ENCODE results near the gene DNAH17. TPM values are rescaled to one million over a fixed set of nuclear protein-coding genes. Genes with fewer than 3 reads are reported as not detected.

Gene DNAH17
- total RNA-seq, 1 donor from 2014 or later = 2.0 TPM

GRCh38 chr17:78500806-78501205 is 76.4 kb downstream of the DNAH17 start:
- Histone ChIP-seq H3K4me1 (no peaks in the 10 kb centered on the region), H3K4me3 (no peak overlapping the region), H3K27me3 (no peaks in the 10 kb centered on the region), H3K36me3 (no peaks in the 10 kb centered on the region), H3K27ac (no peak overlapping the region), H3K9me3 (no peaks in the 10 kb centered on the region)
- intact Hi-C loops (cut with DNase I) = no loop called here
- no peak for TF ChIP-seq POLR2A (IDR thresholded peaks at IDR 0.05)
- no peak for TF ChIP-seq CTCF (IDR thresholded peaks at IDR 0.05)
- no peak for TF ChIP-seq POLR2AphosphoS5 (IDR thresholded peaks at IDR 0.05; ENCODE audit: insufficient read depth in 1 of 2, low read depth in 1 of 2)
- DNase-seq (ENCODE audit: extremely low spot score in 2 of 2) = no peak

DNA sequence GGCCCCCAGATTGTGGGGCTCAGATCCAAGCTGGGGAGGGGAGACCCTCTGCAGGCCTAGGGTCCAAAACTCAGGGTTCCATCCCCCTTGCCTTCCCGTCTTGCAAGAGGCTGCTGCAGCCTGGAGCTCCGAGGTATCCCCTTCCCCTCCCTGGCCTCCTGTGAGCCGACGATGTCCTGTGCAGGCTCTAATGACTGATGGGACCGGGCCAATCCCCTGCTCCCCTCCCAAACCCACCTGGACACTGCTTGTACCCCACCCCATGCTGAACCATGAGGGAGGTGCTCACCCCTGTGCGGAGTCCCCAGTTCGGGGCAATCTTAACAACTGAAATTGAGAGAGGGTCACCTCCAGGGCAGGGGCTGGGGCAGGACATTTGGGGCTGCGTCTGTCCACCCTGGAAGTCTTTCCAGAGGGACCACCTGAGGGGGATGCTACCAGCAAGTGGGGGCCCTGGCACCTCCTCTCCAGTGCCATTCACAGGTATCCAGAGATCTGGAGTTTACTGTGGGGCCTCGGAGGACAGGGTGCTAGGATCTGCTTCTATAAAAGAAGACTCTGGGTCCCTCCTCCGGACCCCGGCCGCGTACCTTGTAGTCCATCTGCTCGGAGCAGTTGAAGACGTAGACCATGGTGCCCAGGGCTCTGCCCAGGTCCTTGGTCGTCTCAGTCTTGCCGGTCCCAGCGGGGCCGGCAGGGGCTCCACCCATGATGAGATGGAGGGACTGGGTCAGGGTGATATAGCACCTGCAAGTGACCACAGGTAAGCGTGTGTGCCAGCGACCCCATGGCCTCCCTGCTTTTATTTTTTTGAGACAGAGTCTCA is 77.3 kb downstream of the DNAH17 start:
- Histone ChIP-seq H3K4me1 (no peaks in the 10 kb centered on the region), H3K27ac (no peak overlapping the region), H3K36me3 (no peaks in the 10 kb centered on the region), H3K27me3 (no peaks in the 10 kb centered on the region), H3K9me3 (no peaks in the 10 kb centered on the region), H3K4me3 (no peak overlapping the region)
- TF ChIP-seq POLR2A (IDR thresholded peaks at IDR 0.05) (no peak), CTCF (IDR thresholded peaks at IDR 0.05) (no peak), POLR2AphosphoS5 (IDR thresholded peaks at IDR 0.05; ENCODE audit: insufficient read depth in 1 of 2, low read depth in 1 of 2) (no peak)
- intact Hi-C loops (cut with DNase I) = no loop called here
- no peak for DNase-seq (ENCODE audit: extremely low spot score in 2 of 2)

DNA sequence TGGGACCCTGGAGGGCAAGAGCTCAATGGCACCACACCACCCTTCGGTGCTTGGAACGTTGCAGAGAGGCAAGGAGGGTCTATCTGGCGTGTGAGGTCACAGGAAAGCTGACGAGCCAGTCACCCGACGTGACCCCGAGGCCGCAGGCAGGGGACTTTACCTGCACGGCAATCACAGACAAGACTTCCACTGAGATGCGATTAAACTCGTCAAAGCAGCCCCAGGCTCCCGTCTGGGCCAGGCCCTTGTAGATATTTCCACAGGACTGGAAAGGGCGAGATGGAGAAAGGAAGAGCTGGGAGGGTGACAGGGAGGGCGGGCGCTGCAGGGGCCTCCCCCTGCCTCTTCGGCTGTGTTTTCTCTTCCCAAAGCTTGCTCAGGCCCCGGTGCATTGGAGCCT is 78.3 kb downstream of the DNAH17 start:
- H3K27me3 ChIP-seq = no peaks in the 10 kb centered on the region
- intact Hi-C loops (cut with DNase I) = no loop called here
- no peaks in the 10 kb centered on the region for H3K4me1 ChIP-seq
- no peaks in the 10 kb centered on the region for H3K9me3 ChIP-seq
- DNase-seq (ENCODE audit: extremely low spot score in 2 of 2) = no peak
- H3K36me3 ChIP-seq = no peaks in the 10 kb centered on the region
- H3K4me3 ChIP-seq = no peak overlapping the region
- H3K27ac ChIP-seq = no peak overlapping the region
- no peak for TF ChIP-seq POLR2AphosphoS5 (IDR thresholded peaks at IDR 0.05; ENCODE audit: insufficient read depth in 1 of 2, low read depth in 1 of 2)
- TF ChIP-seq POLR2A (IDR thresholded peaks at IDR 0.05) = no peak
- TF ChIP-seq CTCF (IDR thresholded peaks at IDR 0.05) = no peak

DNA sequence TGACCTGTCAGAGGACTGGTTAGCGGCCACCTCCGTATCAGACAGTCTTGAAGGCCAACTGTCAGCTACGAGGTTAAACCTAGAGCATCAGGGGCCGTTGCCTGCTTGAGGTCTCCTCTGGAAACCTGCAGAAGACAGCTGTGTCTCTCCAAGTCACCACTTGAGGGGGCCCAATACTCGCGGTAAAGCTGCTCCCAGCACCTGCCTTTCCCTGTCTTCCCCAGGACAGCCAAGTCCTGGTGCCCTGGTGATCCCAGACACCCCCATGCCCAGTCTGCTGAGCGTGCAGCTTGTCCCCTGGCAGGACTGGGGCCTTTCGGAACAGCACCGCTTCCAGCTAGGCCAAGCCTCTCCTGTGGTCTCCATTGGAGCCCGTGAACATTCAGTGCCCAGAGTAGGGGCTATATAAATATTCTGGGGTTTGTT is 80.1 kb downstream of the DNAH17 start:
- TF ChIP-seq POLR2A (IDR thresholded peaks at IDR 0.05) (no peak), CTCF (IDR thresholded peaks at IDR 0.05) (peak in 2 of 3 experiments; percentile 60)
- Histone ChIP-seq H3K4me1 (no peaks in the 10 kb centered on the region), H3K36me3 (no peaks in the 10 kb centered on the region), H3K9me3 (no peaks in the 10 kb centered on the region), H3K27ac (no peak overlapping the region), H3K4me3 (no peak overlapping the region), H3K27me3 (no peaks in the 10 kb centered on the region)
- DNase-seq (ENCODE audit: extremely low spot score in 2 of 2) = no peak
- intact Hi-C loops (cut with DNase I) = no loop called here

- intact Hi-C loops (cut with DNase I) = no loop called here
- no peaks in the 10 kb centered on the region for H3K9me3 ChIP-seq
- no peak overlapping the region for H3K4me3 ChIP-seq
- H3K4me1 ChIP-seq = no peaks in the 10 kb centered on the region
- DNase-seq (ENCODE audit: extremely low spot score in 2 of 2) = no peak
- TF ChIP-seq POLR2A (IDR thresholded peaks at IDR 0.05) = no peak
- TF ChIP-seq CTCF (IDR thresholded peaks at IDR 0.05) = no peak
- TF ChIP-seq POLR2AphosphoS5 (IDR thresholded peaks at IDR 0.05; ENCODE audit: insufficient read depth in 1 of 2, low read depth in 1 of 2) = no peak
- no peak overlapping the region for H3K27ac ChIP-seq
- no peaks in the 10 kb centered on the region for H3K27me3 ChIP-seq
- H3K36me3 ChIP-seq = no peaks in the 10 kb centered on the region
Observed at GRCh38 chr17:78496311-78496710, 80.9 kb downstream of the DNAH17 start.

Measured in vagina (tissue), 2 donors.